ENCODE data around the gene MELTF. TPM values are rescaled to one million over a fixed set of nuclear protein-coding genes. Genes with fewer than 3 reads are reported as not detected.

The MELTF gene
- 1.7 TPM for total RNA-seq (2013)
- polyA plus RNA-seq, result 1 to 10 TPM in 1 of 3 donors, under 1 TPM in 2; 0.34 to 2.8 (median 0.36) TPM
- polyA minus RNA-seq, result 13.2 and 36.3 TPM in 2 replicates
- 17.1 to 68.0 (median 34.1) reads per million in 11 experiments for total RNA-seq

DNA sequence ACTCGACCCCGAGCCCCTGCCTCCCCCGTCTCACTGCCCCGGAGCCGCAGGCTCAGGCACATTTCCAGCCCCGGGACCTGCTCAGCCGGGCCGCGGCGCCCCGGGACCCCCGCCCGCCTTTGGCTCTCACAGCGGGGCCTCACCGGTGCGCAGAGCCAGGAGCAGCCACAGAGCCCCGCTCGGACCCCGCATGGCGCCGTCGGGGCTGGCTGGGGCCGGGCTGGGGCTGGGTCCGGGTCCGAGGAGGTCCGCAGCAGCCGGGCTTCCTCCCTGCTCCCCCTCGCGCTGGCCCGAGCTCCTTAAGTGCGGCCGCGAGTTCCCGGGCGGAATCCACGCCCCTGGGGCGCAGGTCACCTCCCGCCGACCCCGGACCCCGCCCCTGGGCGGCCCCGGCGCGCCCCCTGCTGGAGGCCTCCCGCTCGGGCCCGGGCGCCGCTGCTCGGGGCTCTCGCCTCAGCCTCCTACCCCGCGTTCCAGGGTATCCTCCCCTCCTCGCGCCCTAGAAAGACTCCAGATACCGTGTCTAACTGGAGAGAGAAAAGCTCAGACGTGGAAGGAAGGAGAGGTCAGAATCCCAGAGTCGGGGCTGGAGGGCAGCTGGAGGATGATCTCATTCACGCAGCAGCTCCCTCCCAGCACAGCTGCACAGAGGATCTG lies at the start of gene MELTF:
MELTF (minus strand) TSS at position 307 of the 657 bp plus-strand sequence; CDS start at position 192, 115 bp downstream.
- Mint-ChIP-seq H3K27ac (peak within 1 kb of the TSS; percentile 87 to 96 (median 90)), H3K9me3 (peaks cover 0 to 9% (median under 1%) of the 10 kb centered on the region in 7 donors), H3K4me3 (peak within 1 kb of the TSS; percentile 84 to 87), H3K27me3 (ENCODE audit: low read depth in 3 of 3) (peaks cover 14 to 38% (median 27%) of the 10 kb centered on the region in 3 donors), H3K36me3 (peaks cover 0 to 4% of the 10 kb centered on the region in 2 donors), H3K4me1 (peaks cover 31% of the 10 kb centered on the region)
- TF ChIP-seq, protein P1, sequence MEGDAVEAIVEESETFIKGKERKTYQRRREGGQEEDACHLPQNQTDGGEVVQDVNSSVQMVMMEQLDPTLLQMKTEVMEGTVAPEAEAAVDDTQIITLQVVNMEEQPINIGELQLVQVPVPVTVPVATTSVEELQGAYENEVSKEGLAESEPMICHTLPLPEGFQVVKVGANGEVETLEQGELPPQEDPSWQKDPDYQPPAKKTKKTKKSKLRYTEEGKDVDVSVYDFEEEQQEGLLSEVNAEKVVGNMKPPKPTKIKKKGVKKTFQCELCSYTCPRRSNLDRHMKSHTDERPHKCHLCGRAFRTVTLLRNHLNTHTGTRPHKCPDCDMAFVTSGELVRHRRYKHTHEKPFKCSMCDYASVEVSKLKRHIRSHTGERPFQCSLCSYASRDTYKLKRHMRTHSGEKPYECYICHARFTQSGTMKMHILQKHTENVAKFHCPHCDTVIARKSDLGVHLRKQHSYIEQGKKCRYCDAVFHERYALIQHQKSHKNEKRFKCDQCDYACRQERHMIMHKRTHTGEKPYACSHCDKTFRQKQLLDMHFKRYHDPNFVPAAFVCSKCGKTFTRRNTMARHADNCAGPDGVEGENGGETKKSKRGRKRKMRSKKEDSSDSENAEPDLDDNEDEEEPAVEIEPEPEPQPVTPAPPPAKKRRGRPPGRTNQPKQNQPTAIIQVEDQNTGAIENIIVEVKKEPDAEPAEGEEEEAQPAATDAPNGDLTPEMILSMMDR (IDR thresholded peaks at IDR 0.05), result peak; percentile 90
- peak within 1 kb of the TSS; percentile 62 for H3K9ac ChIP-seq (ENCODE audit: insufficient read depth, low read length, poor library complexity, severe bottlenecking)
- intact Hi-C loops (cut with micrococcal nuclease), result no loop called here
- H3K4me1 ChIP-seq (ENCODE audit: control insufficient read depth in 1 of 2, insufficient read depth in 2 of 2, low read length in 2 of 2), result peaks cover 34 to 44% of the 10 kb centered on the region in 2 donors
- H3K4me3 ChIP-seq (replicated peaks in 1 of 3; ENCODE audit: low read depth in 2 of 3, low read length in 3 of 3), result peak within 1 kb of the TSS; percentile 40 to 78 (median 45)
- WGBS (ENCODE audit: insufficient coverage), result 1% methylated on average over 49 of the region's 60 CpGs
- H3K79me2 ChIP-seq (ENCODE audit: insufficient read depth, low read length), result no peaks in the 10 kb centered on the region
- DNase-seq, result peak; percentile 66 to 71 (median 68)
- H3K9me3 ChIP-seq (replicated peaks in 1 of 2; ENCODE audit: control insufficient read depth in 1 of 2, insufficient read depth in 1 of 2, low read length in 2 of 2), result no peaks in the 10 kb centered on the region
- peak within 1 kb of the TSS; percentile 82 for H3K4me2 ChIP-seq (replicated peaks; ENCODE audit: extremely low read depth, low read length, poor library complexity, severe bottlenecking)
- H3K27me3 ChIP-seq (ENCODE audit: control insufficient read depth in 2 of 2, insufficient read depth in 2 of 2, low read length in 2 of 2), result peaks cover 0 to 12% of the 10 kb centered on the region in 2 donors
- H3K36me3 ChIP-seq (replicated peaks in 1 of 2; ENCODE audit: control insufficient read depth in 1 of 2, insufficient read depth in 2 of 2, low read length in 2 of 2), result no peaks in the 10 kb centered on the region
- H4K20me1 ChIP-seq (ENCODE audit: insufficient read depth, low read length), result no peaks in the 10 kb centered on the region
- H2AFZ ChIP-seq (ENCODE audit: insufficient read depth, low read depth, low read length, poor library complexity, severe bottlenecking), result peak within 1 kb of the TSS; percentile 71
- no peak within 1 kb of the TSS for H3K27ac ChIP-seq (ENCODE audit: low read depth in 1 of 2, low read length in 2 of 2)

DNA sequence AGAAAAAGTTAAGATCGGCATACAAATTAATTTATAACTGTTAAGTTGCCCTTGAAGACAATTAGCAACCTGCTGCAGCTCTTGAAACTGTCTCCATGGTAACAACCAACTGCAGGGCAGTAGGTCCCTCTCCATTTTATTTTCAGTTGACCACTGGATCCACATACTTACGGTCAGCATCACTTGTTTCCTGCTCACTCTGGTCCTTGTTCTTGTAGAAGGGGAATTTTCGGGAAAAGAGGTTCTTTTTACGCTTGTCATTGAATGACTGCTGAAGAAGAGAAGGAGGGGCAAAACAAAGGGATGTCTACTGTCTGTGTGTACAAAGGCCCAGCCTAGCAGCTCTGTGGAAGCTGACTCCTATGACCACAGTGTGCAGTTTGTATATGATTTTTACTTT lies 46.8 kb upstream of the MELTF start:
- H3K27ac Mint-ChIP-seq, result no peak overlapping the region
- no peak overlapping the region for H3K4me3 Mint-ChIP-seq
- H3K4me2 ChIP-seq (replicated peaks; ENCODE audit: extremely low read depth, low read length, poor library complexity, severe bottlenecking), result no peak overlapping the region
- no peak overlapping the region for H3K27ac ChIP-seq (ENCODE audit: low read depth in 1 of 2, low read length in 2 of 2)
- WGBS (ENCODE audit: insufficient coverage), result no CpG with 5 or more reads among the region's 4 CpGs
- H3K79me2 ChIP-seq (ENCODE audit: insufficient read depth, low read length), result no peaks in the 10 kb centered on the region
- no peak overlapping the region for H3K9ac ChIP-seq (ENCODE audit: insufficient read depth, low read length, poor library complexity, severe bottlenecking)
- H2AFZ ChIP-seq (ENCODE audit: insufficient read depth, low read depth, low read length, poor library complexity, severe bottlenecking), result no peak overlapping the region
- peaks cover 20 to 26% of the 10 kb centered on the region in 2 donors for H3K36me3 Mint-ChIP-seq
- intact Hi-C loops (cut with micrococcal nuclease), result no loop called here
- H3K9me3 ChIP-seq (replicated peaks in 1 of 2; ENCODE audit: control insufficient read depth in 1 of 2, insufficient read depth in 1 of 2, low read length in 2 of 2), result no peaks in the 10 kb centered on the region
- H4K20me1 ChIP-seq (ENCODE audit: insufficient read depth, low read length), result no peaks in the 10 kb centered on the region
- H3K9me3 Mint-ChIP-seq, result no peaks in the 10 kb centered on the region
- no peak for DNase-seq
- peaks cover 3 to 46% of the 10 kb centered on the region in 2 donors for H3K36me3 ChIP-seq (replicated peaks in 1 of 2; ENCODE audit: control insufficient read depth in 1 of 2, insufficient read depth in 2 of 2, low read length in 2 of 2)
- no peaks in the 10 kb centered on the region for H3K4me1 Mint-ChIP-seq
- no peaks in the 10 kb centered on the region for H3K27me3 Mint-ChIP-seq (ENCODE audit: low read depth in 3 of 3)
- H3K4me3 ChIP-seq (replicated peaks in 1 of 3; ENCODE audit: low read depth in 2 of 3, low read length in 3 of 3), result no peak overlapping the region
- TF ChIP-seq, protein P1 (IDR thresholded peaks at IDR 0.05), result no peak
- no peaks in the 10 kb centered on the region for H3K27me3 ChIP-seq (ENCODE audit: control insufficient read depth in 2 of 2, insufficient read depth in 2 of 2, low read length in 2 of 2)
- H3K4me1 ChIP-seq (ENCODE audit: control insufficient read depth in 1 of 2, insufficient read depth in 2 of 2, low read length in 2 of 2), result no peaks in the 10 kb centered on the region

Measured in CD14-positive monocyte (primary cell).